ENCODE measurements around the gene DCDC2C.

The DCDC2C gene

GRCh38 chr2:3747826-3748225, 44.5 kb downstream of the DCDC2C start:
- no peak for DNase-seq

DNA sequence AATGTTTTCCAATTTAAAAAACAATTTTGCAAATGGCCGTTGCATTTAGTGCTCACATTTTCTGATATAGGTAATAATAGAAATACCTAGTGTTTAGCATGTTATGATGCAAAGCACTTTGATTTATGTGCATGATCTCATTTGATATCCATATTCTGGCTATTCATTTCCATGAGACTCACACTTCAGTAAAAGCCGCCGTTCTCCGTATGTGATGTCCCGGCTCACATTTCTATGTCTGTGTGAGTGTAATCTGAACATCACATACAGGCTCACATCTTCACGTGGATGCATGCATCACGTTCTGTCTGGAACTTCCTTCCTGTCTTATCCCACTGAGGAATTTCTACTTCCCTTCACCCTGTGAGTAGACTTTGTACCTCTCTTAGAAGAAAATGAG, 45.8 kb downstream of the DCDC2C start:
- no peak for DNase-seq

GRCh38 chr2:3751251-3751650, 47.9 kb downstream of the DCDC2C start:
- DNase-seq, result no peak

DNA sequence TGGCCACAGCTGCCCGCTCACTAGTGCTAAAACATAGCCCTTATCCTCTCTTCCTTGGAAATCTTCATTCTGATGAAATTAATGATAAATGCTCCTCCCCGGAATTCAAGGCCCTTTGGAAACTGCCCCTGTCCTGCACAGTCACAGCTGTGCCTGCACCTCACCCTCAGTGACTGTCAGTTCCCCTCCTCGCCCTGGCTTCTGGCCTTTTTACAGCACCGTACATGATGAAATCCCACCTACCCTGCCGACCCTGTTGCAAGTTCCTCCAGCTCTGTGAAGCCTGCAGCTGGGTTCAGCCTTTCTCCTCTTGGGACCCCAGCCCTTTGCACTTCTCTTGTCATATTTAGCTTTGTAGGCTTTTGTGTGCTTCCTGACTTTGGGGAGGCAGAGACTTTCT, 48.4 kb downstream of the DCDC2C start:
- no peak for DNase-seq

GRCh38 chr2:3752376-3752775, 49.0 kb downstream of the DCDC2C start:
- DNase-seq, result no peak

DNA sequence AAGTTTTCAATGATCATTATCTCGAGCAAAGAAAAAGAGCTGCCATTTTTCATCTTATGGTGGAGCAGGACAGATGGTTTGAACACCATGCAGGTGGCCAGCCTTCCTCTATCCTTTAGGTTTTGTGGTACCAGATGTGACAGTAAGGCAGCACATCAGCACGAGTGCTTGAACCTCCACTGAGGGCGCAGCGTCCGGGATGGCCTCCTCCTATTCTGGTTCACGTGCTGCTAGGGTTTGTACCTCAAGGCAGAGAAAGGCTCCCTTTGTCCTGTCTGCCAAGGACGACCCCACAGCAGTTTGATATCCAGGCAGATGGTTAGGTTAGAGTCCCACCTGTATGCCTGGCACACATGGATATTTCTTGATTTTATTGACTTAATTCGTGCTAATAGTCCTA, 50.2 kb downstream of the DCDC2C start:
- no peak for DNase-seq

DNA sequence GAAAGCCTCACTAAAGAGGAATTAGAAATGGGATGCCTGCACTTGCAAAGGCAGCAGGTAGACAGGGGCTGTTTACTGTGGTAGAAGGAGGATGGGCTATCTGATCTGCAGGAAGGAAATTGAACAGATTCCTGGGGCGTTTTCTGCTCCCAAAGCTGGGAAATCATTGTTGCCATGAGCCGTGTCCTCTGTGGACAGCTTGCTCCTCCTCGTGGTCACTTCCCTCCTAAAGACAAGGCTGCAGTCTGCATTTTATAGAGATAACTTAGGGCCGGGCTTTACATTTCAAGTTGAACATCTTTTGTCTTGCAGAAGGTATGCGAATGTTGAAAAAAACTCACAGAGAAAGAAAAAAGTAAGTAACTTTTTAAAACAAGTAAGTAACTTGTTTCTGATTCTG, 50.9 kb downstream of the DCDC2C start:
- DNase-seq, result no peak

GRCh38 chr2:3754795-3755194, 51.4 kb downstream of the DCDC2C start:
- no peak for DNase-seq

- DNase-seq, result no peak
Measured at GRCh38 chr2:3755277-3755676, 51.9 kb downstream of the DCDC2C start.

DNA sequence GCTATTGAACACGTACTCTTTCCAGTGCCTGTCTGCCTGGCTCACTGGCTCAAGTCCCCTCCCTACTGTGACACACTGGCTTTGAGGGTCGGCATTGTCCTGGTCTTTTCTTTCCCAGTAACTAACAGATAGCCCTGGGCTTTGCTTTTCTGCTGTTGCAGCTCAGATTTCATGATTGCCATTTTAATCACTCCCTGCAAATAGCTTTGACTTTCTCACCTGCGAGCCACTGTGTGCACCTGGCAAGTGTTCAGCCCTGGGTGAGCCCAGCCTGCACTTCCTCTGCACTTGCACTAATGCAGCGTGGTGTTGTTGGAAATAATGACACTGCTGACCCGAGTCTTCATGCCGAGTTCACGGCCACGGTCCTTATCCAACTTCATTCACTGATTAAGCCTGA, 52.9 kb downstream of the DCDC2C start:
- no peak for DNase-seq

DNA sequence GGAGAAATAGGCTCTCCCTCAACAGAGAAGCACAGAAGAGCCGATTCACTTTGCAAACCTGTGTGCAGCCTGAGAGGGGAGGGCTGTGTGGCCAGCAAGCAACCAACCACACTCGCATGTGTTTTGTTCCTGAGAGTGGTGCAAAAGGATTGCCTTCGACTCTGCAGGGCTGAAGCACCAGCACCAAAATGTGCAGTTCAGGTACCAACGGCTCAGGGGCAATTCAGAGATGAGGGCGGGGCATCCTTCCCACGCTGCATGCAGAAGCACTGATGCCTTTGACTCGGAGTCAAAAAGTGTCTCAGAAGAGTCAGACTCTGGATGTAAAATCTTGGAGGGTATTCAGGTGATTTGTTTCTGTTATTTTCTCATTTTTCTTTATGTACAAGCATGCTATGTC, 55.5 kb downstream of the DCDC2C start:
- no peak for DNase-seq

GRCh38 chr2:3759331-3759730, 56.0 kb downstream of the DCDC2C start:
- no peak for DNase-seq

DNA sequence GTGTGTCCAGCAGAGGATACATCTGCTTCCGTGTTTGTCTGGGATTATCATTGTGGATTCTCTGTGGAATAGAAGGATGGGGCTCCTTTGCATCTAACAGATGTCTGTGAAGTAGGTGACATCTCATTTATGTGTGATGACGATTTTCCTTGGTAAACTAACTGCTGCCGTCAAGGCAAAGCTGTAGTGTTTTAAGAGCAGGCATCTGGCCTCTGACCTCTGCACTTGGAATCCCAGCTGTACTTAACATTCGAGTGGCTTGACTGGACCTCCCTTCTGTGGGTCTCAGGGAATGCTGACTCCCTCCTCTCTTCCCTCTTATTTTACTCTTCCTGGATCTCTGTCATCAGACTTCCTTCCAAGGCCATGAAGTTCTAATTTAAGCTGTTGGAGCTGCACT, 56.4 kb downstream of the DCDC2C start:
- no peak for DNase-seq

- no peak for DNase-seq
Measured at GRCh38 chr2:3761272-3761671, 57.9 kb downstream of the DCDC2C start.

GRCh38 chr2:3762771-3763447, 59.5 kb downstream of the DCDC2C start:
- no peak for DNase-seq

DNA sequence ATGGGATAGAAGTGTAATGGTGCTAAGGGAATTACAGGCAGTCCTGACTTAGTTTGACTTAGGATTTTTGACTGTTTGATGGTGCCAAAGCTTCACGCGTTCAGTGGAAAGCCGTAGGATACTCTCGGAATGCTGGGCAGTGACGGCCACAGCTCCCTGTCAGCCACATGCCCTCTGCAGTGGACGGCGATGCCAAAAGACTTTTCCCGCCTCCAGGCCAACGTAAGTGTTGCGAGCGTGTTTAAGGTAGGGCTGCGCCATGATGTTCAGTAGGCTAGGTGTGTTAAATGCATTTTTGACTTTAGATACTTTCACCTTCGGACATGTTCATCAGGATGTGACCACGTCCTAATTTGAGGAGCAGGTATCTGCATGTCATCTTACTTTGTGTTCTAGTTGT, 63.4 kb downstream of the DCDC2C start:
- DNase-seq, result no peak

GRCh38 chr2:3768960-3769765, 65.8 kb downstream of the DCDC2C start:
- no peak for DNase-seq

DNA sequence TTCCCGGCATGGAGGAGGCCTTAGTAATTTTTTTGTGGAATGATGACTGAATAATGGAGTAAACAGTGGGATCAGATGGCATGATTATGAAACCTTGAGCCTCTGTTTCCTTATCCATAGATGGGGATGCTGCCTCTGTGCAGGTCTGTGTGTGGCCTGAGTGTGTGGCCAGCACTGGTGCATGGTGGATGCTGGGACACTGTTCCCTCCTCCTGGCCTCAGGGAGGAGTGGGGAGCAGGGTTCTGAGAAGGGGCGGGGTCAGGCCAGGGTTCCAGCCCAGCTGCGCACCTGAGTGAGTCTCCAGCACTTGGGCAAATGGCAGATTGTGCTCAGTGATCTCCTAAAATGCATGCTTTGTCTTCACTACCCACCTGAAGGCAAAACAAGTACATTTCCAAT, 66.4 kb downstream of the DCDC2C start:
- DNase-seq, result no peak

DNA sequence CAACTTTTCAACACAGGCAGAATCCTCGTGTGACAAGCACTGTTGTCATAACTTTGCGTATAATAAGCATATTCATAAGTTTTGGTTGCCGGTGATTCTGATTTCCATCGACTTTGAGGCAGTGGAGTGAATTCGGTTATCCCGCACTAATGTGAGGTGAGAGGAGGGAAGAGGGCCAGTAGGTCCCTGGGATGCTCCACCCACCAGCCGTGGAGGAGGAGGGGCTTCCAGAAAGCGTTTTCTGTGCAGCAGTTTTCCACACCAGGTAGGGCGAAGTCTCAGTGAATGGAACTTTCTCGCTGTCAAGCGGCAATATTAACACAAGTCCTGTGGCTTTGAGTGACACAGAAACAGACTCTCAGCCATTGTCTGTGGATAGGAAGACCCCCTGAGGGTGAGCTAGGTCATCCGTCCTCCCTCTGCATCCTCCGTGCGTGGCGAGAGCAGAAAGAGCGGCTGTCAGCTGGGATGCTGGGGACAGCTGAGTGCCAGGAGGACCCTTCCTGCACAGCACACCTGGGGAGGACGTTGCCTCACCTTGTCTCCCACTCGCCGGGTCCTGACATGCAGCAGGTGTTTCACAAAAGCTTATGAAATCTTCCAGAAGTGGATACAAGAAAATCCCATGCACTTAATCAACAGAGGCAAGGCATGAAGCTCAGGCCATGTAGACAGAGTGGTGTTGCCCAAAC, 67.5 kb downstream of the DCDC2C start:
- no peak for DNase-seq

- no peak for DNase-seq
Measured at GRCh38 chr2:3771576-3771975, 68.2 kb downstream of the DCDC2C start.

DNA sequence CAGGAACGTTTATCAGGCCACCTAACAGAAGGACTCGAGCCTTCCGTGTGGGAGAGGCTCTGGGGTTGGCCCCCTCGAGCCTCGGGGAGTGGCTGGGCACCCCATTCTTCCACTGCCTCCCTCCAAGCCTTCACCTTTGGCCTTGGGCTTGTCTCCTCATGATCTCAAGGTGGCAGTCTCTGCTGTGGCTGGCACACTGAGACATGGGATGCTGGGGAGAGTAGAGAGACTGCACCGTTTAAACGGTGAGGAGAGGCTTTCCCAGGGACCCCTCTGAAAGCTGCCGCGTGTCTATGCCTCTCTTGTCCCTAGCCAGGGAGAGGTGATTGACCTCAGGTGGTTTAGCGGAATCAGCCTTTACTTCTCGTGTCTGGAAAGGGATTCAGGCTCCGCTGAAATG, 71.0 kb downstream of the DCDC2C start:
- DNase-seq, result no peak

- DNase-seq, result no peak
Measured at GRCh38 chr2:3776311-3776710, 72.9 kb downstream of the DCDC2C start.

- no peak for DNase-seq
Measured at GRCh38 chr2:3777966-3778365, 74.6 kb downstream of the DCDC2C start.

DNA sequence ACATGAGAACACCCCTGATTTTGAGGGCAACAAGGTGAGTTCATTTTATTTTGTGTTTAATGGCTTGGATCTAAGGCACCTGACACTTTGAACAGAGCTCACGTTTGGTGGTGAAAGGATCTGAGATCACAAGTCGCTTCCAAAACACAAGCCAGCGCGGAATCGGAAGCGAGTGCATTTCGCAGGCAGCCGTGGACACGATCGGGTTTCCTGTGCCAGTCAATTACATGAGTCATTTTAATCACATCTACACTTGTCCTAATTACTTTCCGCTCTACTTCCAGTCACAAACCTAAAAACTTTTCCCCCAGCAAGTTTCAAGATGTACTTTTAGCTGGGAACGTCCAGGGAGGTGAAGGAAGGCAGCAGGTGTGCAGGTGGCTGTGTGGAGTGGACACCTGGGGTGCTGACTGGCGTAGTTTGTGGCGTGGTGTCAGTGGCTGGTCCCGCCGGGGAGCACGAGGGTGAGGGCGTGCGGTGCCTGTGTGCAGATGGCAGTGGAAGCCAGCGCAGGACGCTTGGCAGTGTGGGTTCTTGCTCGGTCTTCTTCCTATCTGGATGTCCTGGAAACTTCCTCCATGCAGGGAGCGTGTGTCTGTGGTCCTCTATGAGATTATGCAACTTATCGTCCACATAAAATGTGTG, 75.6 kb downstream of the DCDC2C start:
- no peak for DNase-seq

All from stimulated activated naive CD4-positive, alpha-beta T cell treated with Interleukin-2 at 50 U/mL for 16 hours (primary cell).